HG02852 (cell line): ENCODE measurements around the gene NR6A1.
"Not testable (repeated sequence)": the region's sequence is repeated elsewhere in the genome, so short reads cannot be mapped to it uniquely, and the experiment has no call there.

Experiments
- ATAC-seq: cut with Tn5 transposase; IDR thresholded peaks from one replicate; pipeline ENCODE4 v1.9.1; 2021; ENCODE audit warnings: mild to moderate bottlenecking, moderate library complexity; ENCODE audit not compliant: unreplicated experiment

Gene NR6A1

GRCh38 chr9:124621371-124622328 is 149.5 kb downstream of the NR6A1 start:
- ATAC-seq, result no peak

GRCh38 chr9:124618476-124618875 is 152.6 kb downstream of the NR6A1 start:
- ATAC-seq, result no peak

- ATAC-seq, result no peak
Observed at GRCh38 chr9:124617477-124618141, 153.5 kb downstream of the NR6A1 start.

- no peak for ATAC-seq
Observed at GRCh38 chr9:124616961-124617360, 154.2 kb downstream of the NR6A1 start.

GRCh38 chr9:124615840-124616239 is 155.3 kb downstream of the NR6A1 start:
- ATAC-seq, result not testable (repeated sequence)

- no peak for ATAC-seq
Observed at GRCh38 chr9:124615100-124615742, 155.9 kb downstream of the NR6A1 start.

- ATAC-seq, result no peak
Observed at GRCh38 chr9:124613849-124614248, 157.3 kb downstream of the NR6A1 start.

GRCh38 chr9:124611106-124611505 is 160.0 kb downstream of the NR6A1 start:
- ATAC-seq, result no peak

- ATAC-seq, result no peak
Observed at GRCh38 chr9:124606027-124606426, 165.1 kb downstream of the NR6A1 start.

GRCh38 chr9:124605258-124605657 is 165.9 kb downstream of the NR6A1 start:
- no peak for ATAC-seq

- ATAC-seq, result no peak
Observed at GRCh38 chr9:124602632-124603031, 168.5 kb downstream of the NR6A1 start.

GRCh38 chr9:124602204-124602603 is 168.9 kb downstream of the NR6A1 start:
- ATAC-seq, result no peak

GRCh38 chr9:124600407-124600806 is 170.7 kb downstream of the NR6A1 start:
- ATAC-seq, result no peak

GRCh38 chr9:124599121-124599795 is 171.9 kb downstream of the NR6A1 start:
- ATAC-seq, result no peak

- no peak for ATAC-seq
Observed at GRCh38 chr9:124598048-124598447, 173.1 kb downstream of the NR6A1 start.

- ATAC-seq, result no peak
Observed at GRCh38 chr9:124596172-124596839, 174.8 kb downstream of the NR6A1 start.

GRCh38 chr9:124595743-124596142 is 175.4 kb downstream of the NR6A1 start:
- ATAC-seq, result no peak

GRCh38 chr9:124594673-124595072 is 176.4 kb downstream of the NR6A1 start:
- ATAC-seq, result no peak

GRCh38 chr9:124594225-124594624 is 176.9 kb downstream of the NR6A1 start:
- ATAC-seq, result no peak

GRCh38 chr9:124593651-124594058 is 177.5 kb downstream of the NR6A1 start:
- no peak for ATAC-seq
